Thymus (tissue), 11 donors: ENCODE data around the gene KRT86. TPM values are rescaled to one million over a fixed set of nuclear protein-coding genes. Genes with fewer than 3 reads are reported as not detected.
"Not testable (repeated sequence)": the region's sequence is repeated elsewhere in the genome, so short reads cannot be mapped to it uniquely, and the experiment has no call there.

Source experiments
- DNase-seq, 9 donors: peaks; one replicate each; pipeline ENCODE4 v3.0.0-alpha.2; 2013; ENCODE audit warnings: low spot score in 9 of 9, low read depth in 6 of 9, missing footprints in 1 of 9
- H3K27ac ChIP-seq, 2 donors: one replicate each; pipeline ENCODE4 v1.5.1; 2013; ENCODE audit warnings: control low read depth in 1 of 2, low read depth in 1 of 2, low read length in 1 of 2, mild to moderate bottlenecking in 1 of 2, moderate library complexity in 1 of 2
- H3K27me3 ChIP-seq, 2 donors: one replicate each; pipeline ENCODE4 v1.5.1; 2013; ENCODE audit warnings: low read length in 1 of 2; ENCODE audit not compliant: control insufficient read depth in 2 of 2, insufficient read depth in 1 of 2
- H3K36me3 ChIP-seq, 2 donors: one replicate each; pipeline ENCODE4 v1.5.1; 2013; ENCODE audit warnings: low read length in 1 of 2, mild to moderate bottlenecking in 1 of 2, moderate library complexity in 1 of 2; ENCODE audit not compliant: control insufficient read depth in 2 of 2, insufficient read depth in 2 of 2
- H3K4me1 ChIP-seq, 2 donors: one replicate each; pipeline ENCODE4 v1.5.1; 2013; ENCODE audit warnings: low read length in 2 of 2; ENCODE audit not compliant: control insufficient read depth in 2 of 2, insufficient read depth in 2 of 2
- H3K4me3 ChIP-seq, 2 donors: one replicate each; pipeline ENCODE4 v1.5.1; 2013; ENCODE audit warnings: low read length in 2 of 2, control low read depth in 1 of 2, mild to moderate bottlenecking in 1 of 2
- H3K9me3 ChIP-seq, 2 donors: one replicate each; pipeline ENCODE4 v1.5.1; 2013; ENCODE audit warnings: low read length in 1 of 2, mild to moderate bottlenecking in 1 of 2; ENCODE audit not compliant: control insufficient read depth in 2 of 2, insufficient read depth in 1 of 2
- WGBS: extraction: QIAGEN DNeasy Blood & Tissue Kit; methylation state at CpG from one replicate; pipeline ENCODE4 v1.1.7; 2013; 5-methylcytosine and 5-hydroxymethylcytosine counted together
- polyA plus RNA-seq: library from polyadenylated mRNA; stranded (reverse); fragments of 200-250 nt; gene quantifications from one replicate; pipeline ENCODE4 v1.2.3, GENCODE V29; 2013
- total RNA-seq: library from RNA; stranded (reverse); fragments of 120-200 nt; gene quantifications from one replicate; pipeline ENCODE4 v1.2.4, GENCODE V29; 2013
- donor health status: healthy.

The KRT86 gene
- total and polyA plus RNA-seq, 2 donors: 0.42 to 1.4 TPM

DNA sequence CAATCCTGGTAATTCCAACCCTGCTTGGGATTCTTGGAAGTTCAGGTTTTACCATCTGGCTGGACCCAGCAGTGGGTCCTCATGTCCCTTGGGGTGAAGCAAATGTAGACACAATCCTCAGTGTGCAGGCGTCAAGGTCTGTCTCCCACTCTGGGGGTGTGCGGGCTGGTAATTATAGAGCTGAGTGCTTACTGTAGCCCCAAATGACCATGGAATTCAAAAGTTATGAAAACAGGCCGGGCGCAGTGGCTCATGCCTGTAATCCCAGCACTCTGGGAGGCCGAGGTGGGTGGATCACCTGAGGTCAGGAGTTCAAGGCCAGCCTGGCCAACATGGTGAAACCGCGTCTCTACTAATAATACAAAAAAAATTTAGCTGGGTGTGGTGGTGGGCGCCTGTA, 70.6 kb downstream of the KRT86 start:
- WGBS: 96% methylated on average over 8 of the region's 8 CpGs
- not testable (repeated sequence) for H3K36me3 ChIP-seq, H3K9me3 ChIP-seq, H3K27ac ChIP-seq, H3K4me3 ChIP-seq, H3K4me1 ChIP-seq, DNase-seq
- H3K27me3 ChIP-seq: peaks cover 0 to 15% of the 10 kb centered on the region in 2 donors

DNA sequence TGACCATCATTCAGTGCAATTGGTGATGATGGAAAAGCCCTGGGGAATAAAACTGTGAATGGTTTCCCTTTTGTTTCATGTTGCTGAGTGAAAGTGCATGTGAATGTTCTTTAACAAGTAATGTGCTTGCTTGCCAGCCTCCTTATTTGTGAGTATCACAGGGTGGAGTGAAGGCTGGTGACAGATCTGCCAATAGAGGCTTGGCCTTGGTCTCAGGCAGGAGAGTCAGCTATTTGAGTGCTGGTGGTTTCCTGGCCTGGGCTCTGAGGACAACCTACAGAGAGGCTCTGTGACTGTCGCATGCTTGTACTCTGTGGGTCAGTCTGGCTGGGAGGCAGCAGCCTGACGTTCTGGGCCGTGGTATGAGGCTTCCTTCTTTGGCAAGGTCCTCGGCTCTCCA, 72.1 kb downstream of the KRT86 start:
- Histone ChIP-seq H3K27me3 (peaks cover 0 to 19% of the 10 kb centered on the region in 2 donors), H3K27ac (no peak overlapping the region), H3K4me1 (peaks cover 0 to 2% of the 10 kb centered on the region in 2 donors), H3K4me3 (no peak overlapping the region), H3K36me3 (no peaks in the 10 kb centered on the region), H3K9me3 (no peaks in the 10 kb centered on the region)
- no peak for DNase-seq
- WGBS: 69% methylated on average over 4 of the region's 4 CpGs

DNA sequence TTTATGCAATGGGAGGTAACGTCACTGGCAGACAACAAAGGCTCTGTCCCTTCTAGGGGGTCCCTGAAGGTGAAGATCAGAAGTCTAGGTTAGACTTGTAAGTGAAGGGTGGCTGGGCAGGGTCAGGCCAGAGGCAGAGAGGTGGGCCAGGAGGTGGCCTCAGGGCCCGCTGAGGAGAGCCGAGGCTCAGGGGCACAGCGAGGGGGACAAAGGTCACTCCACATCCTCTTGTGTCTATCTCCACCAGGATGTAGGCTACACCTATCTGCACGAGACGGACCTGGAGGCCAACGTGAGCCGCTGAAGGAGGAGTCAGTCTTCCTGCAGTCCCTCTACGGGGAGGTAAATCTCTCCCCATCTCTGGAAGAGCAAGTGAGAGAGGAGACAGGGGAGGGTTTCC, 72.6 kb downstream of the KRT86 start:
- Histone ChIP-seq H3K27me3 (peaks cover 0 to 19% of the 10 kb centered on the region in 2 donors), H3K9me3 (no peaks in the 10 kb centered on the region), H3K36me3 (no peaks in the 10 kb centered on the region), H3K27ac (no peak overlapping the region), H3K4me3 (no peak overlapping the region), H3K4me1 (peaks cover 0 to 4% of the 10 kb centered on the region in 2 donors)
- DNase-seq: no peak
- WGBS: 89% methylated on average over 9 of the region's 9 CpGs

DNA sequence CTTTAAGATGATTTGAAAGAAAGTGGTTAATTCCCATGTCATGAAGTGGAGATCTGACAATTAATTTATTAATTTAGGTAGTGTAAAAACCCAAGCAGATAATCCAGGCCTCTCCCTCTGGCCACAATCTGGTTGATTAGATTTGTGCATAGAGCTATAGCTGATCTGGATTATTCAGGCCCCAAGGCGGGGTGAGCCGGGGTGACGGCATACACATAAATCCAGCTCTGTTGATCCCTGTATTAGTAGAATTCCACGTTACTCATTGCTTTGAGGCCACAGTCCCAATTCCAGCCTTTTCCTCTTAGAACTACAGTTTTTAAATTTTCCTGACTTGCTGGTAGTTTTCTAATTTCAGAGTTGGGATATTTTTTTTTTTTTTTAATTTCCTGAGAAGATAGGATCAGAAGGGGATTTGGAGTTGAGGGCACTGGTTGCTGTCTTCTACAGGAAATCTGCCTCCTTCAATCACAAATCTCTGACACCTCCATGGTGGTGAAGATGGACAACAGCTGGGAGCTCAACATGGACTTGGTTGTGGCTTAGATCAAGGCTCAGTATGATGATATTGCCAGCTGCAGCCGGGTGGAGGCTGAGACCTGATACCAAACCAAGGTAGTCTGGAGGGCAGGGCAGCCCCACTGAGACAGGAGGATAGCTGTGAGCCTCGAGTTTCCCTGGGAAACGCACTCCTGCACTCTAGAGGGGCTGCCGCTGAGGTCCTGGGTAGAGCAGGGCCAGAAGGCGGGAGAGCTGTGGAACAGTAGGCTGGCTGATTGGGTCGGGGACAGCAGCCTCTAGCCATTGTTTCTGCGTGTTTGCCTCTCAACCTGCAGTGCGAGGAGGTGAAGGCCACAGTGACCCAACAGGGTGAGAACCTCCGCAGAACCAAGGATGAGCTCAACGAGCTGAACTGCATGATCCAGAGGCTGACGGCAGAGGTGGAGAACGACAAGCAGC, 73.4 kb downstream of the KRT86 start:
- H3K4me1 ChIP-seq: peaks cover 0 to 6% of the 10 kb centered on the region in 2 donors

DNA sequence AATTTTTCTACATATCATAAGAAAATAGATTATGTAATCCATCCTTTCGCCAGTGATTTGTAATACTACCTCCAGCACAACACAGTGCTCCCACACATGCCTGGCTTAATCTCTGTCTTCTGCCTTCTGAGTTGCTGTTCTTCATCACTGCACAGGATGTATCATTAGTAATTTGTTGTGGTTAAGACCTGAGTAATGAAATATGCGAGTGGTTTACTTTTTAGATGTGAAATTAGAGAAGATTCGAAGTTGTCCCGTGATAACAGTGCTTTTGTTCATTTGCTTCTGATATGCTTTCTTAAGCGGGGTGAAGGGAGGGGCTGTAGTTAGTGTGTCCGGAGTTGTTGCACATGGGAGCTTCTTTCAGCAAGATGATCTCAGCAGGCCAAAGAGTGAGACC, 74.8 kb downstream of the KRT86 start:
- 91% methylated on average over 6 of the region's 6 CpGs for WGBS
- no peak overlapping the region for H3K27ac ChIP-seq
- peaks cover 0 to 6% of the 10 kb centered on the region in 2 donors for H3K4me1 ChIP-seq

More for the DNA sequence above, 73.4 kb downstream of the KRT86 start:
- 85% methylated on average over 16 of the region's 16 CpGs for WGBS
- H3K4me3 ChIP-seq: no peak overlapping the region
- no peaks in the 10 kb centered on the region for H3K36me3 ChIP-seq
- peaks cover 0 to 16% of the 10 kb centered on the region in 2 donors for H3K27me3 ChIP-seq
- H3K9me3 ChIP-seq: no peaks in the 10 kb centered on the region
- no peak for DNase-seq
- no peak overlapping the region for H3K27ac ChIP-seq

DNA sequence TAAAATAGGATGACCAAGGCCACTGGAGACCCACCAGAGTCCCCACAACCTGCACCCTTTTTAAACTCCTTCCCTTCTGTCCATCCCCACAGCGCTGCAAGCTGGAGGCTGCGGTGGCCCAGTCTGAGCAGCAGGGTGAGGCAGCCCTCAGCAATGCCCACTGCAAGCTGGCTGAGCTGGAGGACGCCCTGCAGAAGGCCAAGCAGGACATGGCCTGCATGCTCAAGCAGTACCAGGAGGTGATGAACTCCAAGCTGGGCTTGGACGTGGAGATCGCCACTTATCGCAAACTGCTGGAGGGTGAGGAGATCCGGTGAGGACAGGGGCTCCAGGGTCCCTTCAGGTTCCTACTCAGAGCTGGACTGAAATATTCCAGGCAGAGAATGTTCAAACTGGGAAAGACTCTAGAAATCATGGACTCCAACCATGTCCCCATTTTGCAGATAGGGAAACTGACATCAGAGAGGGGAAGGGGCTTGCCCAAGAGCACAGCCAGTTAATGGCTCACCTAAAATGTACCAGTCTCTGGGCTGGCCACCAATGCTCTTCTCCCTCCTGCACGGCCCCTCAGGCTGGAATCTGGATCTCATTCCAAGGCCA, 75.7 kb downstream of the KRT86 start:
- Histone ChIP-seq H3K9me3 (no peaks in the 10 kb centered on the region), H3K27ac (no peak overlapping the region), H3K36me3 (no peaks in the 10 kb centered on the region), H3K27me3 (peaks cover 0 to 16% of the 10 kb centered on the region in 2 donors), H3K4me1 (peaks cover 0 to 6% of the 10 kb centered on the region in 2 donors), H3K4me3 (no peak overlapping the region)
- DNase-seq: no peak
- 97% methylated on average over 8 of the region's 8 CpGs for WGBS

More for the DNA sequence above, 74.8 kb downstream of the KRT86 start:
- H3K36me3 ChIP-seq: no peaks in the 10 kb centered on the region
- H3K9me3 ChIP-seq: no peaks in the 10 kb centered on the region
- H3K4me3 ChIP-seq: no peak overlapping the region
- H3K27me3 ChIP-seq: peaks cover 0 to 16% of the 10 kb centered on the region in 2 donors
- no peak for DNase-seq

DNA sequence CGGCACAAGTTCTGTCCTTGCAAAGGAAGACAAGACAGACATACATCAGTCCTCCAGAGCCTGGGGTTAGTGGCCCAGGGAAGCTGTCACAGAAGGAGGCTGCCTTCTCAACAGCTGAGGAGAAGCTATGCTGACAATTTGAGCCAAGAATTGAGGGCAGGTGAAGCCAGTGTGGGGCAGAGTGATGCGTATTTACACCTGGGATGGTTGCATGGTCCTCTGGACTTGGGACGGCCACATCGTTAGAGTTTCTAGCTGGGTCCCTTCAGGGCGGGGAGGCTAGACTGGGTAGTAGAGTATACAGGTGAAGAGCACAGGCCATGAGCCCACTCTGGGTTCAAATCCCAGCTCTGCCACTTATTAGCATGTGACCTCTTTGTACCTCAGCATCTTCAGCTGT, 76.3 kb downstream of the KRT86 start:
- WGBS: 97% methylated on average over 5 of the region's 5 CpGs

DNA sequence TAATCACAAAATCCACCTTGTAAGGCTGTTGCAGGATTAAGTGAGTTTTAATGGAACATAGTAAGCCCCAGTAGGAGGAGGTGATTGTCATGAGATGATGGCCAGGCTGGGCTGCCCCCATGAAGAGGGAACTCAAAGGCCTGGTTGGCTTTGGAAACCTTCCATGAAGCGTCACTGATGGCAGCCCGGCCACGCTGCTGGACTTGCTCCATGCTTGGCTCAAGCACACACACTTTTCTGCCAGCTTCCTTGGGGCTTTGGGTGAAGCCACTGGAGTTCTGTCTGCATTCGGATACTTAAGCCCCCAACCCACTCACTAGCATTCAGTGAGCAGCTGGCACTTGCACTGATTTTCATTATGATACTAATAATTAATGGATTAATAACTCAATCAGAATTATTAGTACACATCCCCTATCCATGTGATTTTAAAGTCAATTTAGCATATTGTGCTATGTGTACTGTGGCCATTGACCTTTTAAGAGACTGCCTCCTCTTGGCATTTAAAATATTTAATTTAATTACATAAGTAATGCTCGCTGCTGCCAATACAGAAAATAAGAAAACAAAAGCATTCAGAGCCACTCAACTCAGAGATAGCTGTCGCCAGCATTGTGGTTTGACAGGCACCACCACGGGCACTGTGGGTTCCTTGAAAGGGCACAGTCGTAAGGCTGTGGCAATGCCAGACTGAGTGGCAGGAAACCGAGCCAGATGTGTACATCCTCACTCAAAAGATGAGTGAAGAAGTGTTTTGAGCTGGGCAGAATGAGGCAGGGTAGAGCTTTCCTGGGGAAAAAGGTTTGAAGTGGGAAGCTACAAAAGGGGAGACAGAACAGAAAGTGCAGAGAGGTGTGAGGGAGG, 77.0 kb downstream of the KRT86 start:
- Histone ChIP-seq H3K27ac (no peak overlapping the region), H3K27me3 (peaks cover 0 to 16% of the 10 kb centered on the region in 2 donors), H3K4me3 (no peak overlapping the region), H3K36me3 (no peaks in the 10 kb centered on the region), H3K9me3 (no peaks in the 10 kb centered on the region), H3K4me1 (peaks cover 0 to 6% of the 10 kb centered on the region in 2 donors)
- 40% methylated on average over 9 of the region's 9 CpGs for WGBS
- DNase-seq: peak in 4 of 9 donors; percentile 12 to 64 (median 33)

More for the DNA sequence above, 76.3 kb downstream of the KRT86 start:
- H3K36me3 ChIP-seq: no peaks in the 10 kb centered on the region
- DNase-seq: no peak
- no peak overlapping the region for H3K4me3 ChIP-seq
- peaks cover 0 to 6% of the 10 kb centered on the region in 2 donors for H3K4me1 ChIP-seq
- no peaks in the 10 kb centered on the region for H3K9me3 ChIP-seq
- H3K27me3 ChIP-seq: peaks cover 0 to 16% of the 10 kb centered on the region in 2 donors
- H3K27ac ChIP-seq: no peak overlapping the region
